22Rv1 (cell line): ENCODE measurements around the gene SCAMP4.

Experiments
- H3K27ac ChIP-seq: fragments of 450-650 bp; 2 replicates; pipeline ENCODE4 v1.5.1; 2017
- ZFX ChIP-seq: fragments of 450-650 bp; IDR thresholded peaks from 2 replicates; pipeline ENCODE4 v1.6.1; 2017; ENCODE audit warnings: antibody characterized with exemption, borderline replicate concordance
- TF ChIP-seq, protein P1 (sequence below): fragments of 450-650 bp; IDR thresholded peaks from 2 replicates; pipeline ENCODE4 v1.5.1; 2017; ENCODE audit warnings: mild to moderate bottlenecking

Gene SCAMP4

DNA sequence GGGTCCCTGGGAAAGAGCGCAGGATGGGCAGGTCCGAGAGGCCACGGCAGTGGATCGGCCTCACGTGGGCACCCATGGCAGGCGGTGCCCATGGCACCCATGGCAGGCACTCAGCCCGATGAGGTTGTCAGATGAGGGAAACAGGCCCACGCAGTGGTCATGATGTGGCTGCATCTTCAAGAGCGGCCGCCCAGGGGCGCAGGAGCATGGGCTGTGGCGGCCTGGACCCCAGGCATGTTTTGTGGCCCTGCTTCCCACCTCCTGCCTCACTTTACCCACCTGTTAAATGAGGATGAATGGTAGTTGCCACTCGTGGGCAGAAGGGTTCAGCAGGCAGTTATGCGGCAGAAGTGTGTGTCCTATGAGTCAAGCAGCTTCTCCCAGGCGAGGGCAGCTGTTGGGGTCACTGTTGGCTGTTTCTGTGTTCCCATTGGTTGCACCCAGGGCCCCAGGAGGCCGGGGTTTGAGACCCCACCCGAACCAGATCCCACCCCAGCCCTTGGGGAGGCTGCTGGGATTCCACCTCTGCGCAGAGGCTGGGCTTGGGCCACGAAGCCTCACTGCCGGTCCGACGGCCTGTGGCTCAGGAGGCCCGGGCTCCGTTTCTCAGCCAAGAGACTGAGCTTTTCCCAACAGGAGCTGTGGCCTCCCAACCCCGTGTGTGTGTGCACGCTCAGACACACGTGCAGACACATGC is 65.8 kb downstream of the SCAMP4 start:
- TF ChIP-seq, protein P1, sequence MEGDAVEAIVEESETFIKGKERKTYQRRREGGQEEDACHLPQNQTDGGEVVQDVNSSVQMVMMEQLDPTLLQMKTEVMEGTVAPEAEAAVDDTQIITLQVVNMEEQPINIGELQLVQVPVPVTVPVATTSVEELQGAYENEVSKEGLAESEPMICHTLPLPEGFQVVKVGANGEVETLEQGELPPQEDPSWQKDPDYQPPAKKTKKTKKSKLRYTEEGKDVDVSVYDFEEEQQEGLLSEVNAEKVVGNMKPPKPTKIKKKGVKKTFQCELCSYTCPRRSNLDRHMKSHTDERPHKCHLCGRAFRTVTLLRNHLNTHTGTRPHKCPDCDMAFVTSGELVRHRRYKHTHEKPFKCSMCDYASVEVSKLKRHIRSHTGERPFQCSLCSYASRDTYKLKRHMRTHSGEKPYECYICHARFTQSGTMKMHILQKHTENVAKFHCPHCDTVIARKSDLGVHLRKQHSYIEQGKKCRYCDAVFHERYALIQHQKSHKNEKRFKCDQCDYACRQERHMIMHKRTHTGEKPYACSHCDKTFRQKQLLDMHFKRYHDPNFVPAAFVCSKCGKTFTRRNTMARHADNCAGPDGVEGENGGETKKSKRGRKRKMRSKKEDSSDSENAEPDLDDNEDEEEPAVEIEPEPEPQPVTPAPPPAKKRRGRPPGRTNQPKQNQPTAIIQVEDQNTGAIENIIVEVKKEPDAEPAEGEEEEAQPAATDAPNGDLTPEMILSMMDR: no peak
- no peak for TF ChIP-seq ZFX
- H3K27ac ChIP-seq: no peak overlapping the region

DNA sequence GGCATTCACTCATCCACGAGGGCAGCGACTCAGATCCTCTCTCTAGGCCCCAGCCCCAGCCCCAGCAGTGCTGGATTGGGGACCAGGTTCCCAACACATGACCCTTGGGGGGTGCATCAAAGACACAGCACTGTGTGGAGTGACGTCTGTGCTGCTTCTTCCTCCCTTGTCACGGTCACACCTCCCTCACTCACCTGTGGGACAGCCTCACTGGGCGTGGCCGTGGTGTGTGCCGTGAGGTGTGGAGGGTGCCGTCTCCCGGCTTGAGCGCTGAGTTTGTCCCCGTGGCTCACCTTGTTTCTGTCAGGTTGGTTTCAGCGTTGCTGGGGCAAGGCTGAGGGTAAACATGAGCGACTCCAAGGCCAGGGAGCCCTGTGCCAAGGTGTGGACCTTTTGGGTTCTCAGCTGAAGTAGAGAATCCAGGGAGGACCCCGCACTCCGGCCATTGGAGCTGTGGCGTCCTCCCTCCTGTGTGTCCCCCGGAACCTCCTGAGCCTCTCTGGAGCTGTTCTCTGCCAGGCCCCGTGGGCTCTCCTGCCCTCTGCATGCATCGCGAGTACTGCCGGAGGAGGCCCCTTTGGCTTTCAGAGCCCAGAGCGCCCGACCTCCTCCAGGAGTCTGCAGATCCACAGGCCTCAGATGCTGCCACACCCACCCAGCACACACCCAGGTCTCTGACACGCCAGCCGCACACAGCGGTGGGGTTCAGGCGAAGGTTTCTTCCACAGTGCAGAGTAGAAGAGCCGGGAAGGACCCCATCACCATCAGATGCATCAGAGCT is 69.4 kb downstream of the SCAMP4 start:
- TF ChIP-seq ZFX: no peak
- TF ChIP-seq, protein P1: no peak
- no peak overlapping the region for H3K27ac ChIP-seq

DNA sequence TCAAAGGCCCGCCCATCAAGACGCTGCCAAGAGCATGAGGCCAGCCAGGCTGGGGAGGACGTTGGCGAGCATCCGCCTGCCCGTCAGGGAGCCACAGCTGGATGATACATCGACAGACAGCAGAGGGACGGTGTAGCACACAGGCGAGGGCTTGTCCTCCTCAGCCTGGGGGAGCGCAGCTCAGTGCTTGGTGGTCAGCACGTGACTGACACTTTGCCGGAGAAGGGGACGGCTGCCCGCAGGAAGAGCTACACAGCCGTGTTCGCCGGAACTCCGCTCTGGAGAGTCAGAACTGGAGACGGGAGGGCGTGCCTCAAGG is 69.9 kb downstream of the SCAMP4 start:
- TF ChIP-seq, protein P1: no peak
- TF ChIP-seq ZFX: no peak

More for the DNA sequence above, 69.9 kb downstream of the SCAMP4 start:
- no peak overlapping the region for H3K27ac ChIP-seq
